LNCaP clone FGC (cell line): Measurements from ENCODE around the gene CELSR1.

ENCODE experiments used
- DNase-seq: peaks from one replicate; pipeline ENCODE4 v3.0.0-alpha.2; 2011; ENCODE audit warnings: low read depth
- H3K4me3 ChIP-seq: 2 replicates; pipeline ENCODE4 v1.5.1; 2011; ENCODE audit warnings: mild to moderate bottlenecking, low read depth, low read length, control low read depth
- TF ChIP-seq, protein P1 (sequence below): IDR thresholded peaks from 2 replicates; pipeline ENCODE4 v1.5.1; 2012; ENCODE audit warnings: mild to moderate bottlenecking; ENCODE audit not compliant: control insufficient read depth, insufficient read depth; ENCODE audit errors: extremely low read depth

Gene CELSR1

DNA sequence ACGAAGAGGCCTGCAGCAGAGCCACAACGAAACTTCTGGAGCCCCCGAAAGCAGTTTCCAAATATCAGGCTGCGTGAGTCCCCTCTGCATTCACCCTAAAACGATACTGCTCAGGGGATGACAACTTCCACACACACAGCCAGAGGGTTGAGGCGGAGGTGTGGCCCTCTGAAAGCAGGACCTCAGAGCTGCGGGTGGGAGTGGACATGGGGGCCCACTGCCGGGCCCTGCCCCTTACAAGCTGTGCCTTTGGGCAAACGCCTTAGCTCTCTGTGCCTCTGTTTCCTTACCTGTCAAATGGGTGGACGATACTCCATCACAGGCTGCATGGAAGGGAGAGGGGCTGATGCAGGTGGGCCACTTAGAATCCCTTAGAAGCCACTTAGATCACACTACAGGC, 148.8 kb downstream of the CELSR1 start:
- no peak overlapping the region for H3K4me3 ChIP-seq
- TF ChIP-seq, protein P1, sequence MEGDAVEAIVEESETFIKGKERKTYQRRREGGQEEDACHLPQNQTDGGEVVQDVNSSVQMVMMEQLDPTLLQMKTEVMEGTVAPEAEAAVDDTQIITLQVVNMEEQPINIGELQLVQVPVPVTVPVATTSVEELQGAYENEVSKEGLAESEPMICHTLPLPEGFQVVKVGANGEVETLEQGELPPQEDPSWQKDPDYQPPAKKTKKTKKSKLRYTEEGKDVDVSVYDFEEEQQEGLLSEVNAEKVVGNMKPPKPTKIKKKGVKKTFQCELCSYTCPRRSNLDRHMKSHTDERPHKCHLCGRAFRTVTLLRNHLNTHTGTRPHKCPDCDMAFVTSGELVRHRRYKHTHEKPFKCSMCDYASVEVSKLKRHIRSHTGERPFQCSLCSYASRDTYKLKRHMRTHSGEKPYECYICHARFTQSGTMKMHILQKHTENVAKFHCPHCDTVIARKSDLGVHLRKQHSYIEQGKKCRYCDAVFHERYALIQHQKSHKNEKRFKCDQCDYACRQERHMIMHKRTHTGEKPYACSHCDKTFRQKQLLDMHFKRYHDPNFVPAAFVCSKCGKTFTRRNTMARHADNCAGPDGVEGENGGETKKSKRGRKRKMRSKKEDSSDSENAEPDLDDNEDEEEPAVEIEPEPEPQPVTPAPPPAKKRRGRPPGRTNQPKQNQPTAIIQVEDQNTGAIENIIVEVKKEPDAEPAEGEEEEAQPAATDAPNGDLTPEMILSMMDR, result no peak
- no peak for DNase-seq

DNA sequence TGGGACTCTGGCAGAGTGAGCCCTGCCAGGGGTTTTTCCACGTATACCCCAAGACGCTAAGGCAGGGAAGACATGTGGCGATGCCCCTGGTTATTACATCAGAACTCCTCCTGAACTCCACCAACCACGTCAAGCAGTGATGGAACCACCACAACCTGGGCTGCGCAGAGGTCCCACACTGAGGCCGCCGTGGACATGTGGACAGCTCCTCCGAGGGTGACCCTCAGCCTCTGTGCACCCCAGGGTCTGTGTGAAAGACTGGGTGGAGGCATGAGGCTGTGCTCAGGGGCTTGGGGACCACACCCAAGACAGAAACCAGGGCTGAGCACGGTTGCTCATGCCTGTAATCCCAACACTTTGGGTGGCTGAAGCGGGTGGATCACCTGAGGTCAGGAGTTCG, 149.7 kb downstream of the CELSR1 start:
- no peak for DNase-seq
- TF ChIP-seq, protein P1, result no peak
- no peak overlapping the region for H3K4me3 ChIP-seq

DNA sequence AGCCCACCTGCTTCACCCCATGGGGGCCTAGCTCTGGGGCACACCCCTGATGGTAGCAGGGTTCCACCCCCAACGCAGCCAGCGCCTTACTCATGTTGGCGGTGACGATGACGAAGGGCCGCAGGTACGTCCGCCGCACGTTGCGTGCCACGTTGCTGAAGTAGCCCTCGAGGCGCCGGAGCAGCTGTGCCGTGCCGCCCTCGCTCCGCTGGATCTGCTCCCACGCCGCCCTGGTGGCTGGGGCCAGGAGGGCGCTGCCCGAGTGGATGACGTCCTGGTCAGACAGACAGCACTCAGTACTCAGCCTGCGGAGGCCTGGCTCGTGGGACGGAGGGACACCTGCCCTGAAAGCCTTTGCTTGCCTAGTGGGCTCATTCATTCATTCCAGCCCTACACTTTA, 151.1 kb downstream of the CELSR1 start:
- DNase-seq, result no peak
- TF ChIP-seq, protein P1, result no peak
- no peak overlapping the region for H3K4me3 ChIP-seq

DNA sequence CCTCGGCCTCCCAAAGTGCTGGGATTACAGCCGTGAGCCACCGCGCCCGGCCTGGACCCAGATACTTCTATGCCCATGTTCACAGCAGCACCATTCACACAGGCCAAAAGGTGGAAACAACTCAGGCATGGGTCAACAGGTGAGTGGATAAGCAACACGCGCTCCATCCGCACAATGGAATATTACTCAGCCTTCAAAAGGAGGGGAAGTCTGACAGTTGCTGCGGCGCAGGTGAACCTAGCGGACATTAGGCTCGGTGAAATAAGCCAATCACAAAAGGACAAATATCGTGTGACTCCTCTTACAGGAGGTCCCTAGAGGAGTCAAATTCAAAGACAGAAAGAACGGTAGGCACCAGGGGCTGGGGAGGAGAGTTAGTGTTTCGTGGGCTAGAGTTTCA, 154.9 kb downstream of the CELSR1 start:
- DNase-seq, result no peak
- TF ChIP-seq, protein P1, result no peak
- H3K4me3 ChIP-seq, result no peak overlapping the region

GRCh38 chr22:46381731-46382130, 155.7 kb downstream of the CELSR1 start:
- no peak overlapping the region for H3K4me3 ChIP-seq
- TF ChIP-seq, protein P1, result no peak
- DNase-seq, result no peak

DNA sequence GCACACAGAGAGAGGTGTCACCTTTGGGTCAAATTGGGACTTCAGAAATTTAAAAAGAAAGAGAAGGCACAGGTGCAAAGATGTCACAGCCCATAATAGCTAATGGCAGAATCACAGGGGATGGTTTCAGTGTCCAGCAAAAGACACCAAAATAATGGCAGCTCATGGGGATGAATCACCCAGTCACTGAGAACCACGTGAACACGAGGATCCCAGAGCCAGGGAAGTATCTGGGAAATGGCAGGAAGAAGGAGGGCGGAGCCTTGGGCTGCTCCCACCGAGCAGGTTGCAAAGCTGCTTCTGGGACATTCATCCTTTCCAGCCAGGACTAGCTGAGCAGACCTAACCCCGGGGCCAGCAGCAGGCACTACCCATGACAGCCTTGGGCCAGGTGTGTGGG, 156.3 kb downstream of the CELSR1 start:
- no peak for DNase-seq
- TF ChIP-seq, protein P1, result no peak

GRCh38 chr22:46380581-46380980, 156.8 kb downstream of the CELSR1 start:
- H3K4me3 ChIP-seq, result no peak overlapping the region
- TF ChIP-seq, protein P1, result no peak
- no peak for DNase-seq

More for the DNA sequence above, 156.3 kb downstream of the CELSR1 start:
- H3K4me3 ChIP-seq, result no peak overlapping the region
